OCI-LY1 (cell line): Measurements from ENCODE around the gene CLIP2.

Source experiments
- H2AFZ ChIP-seq: fragments of 200-600 bp; sonication (generic), shearing (Covaris generic); 2 replicates; pipeline ENCODE4 v1.6.0; 2014; ENCODE audit warnings: antibody characterized with exemption, mild to moderate bottlenecking, low read length
- H3F3A ChIP-seq: fragments of 200-600 bp; sonication (generic), shearing (Covaris generic); 2 replicates; pipeline ENCODE4 v1.6.0; 2014; ENCODE audit warnings: mild to moderate bottlenecking, antibody characterized with exemption, low read length, moderate library complexity; ENCODE audit not compliant: insufficient read depth
- H3K27ac ChIP-seq: fragments of 200-600 bp; sonication (generic); 2 replicates; pipeline ENCODE4 v1.5.1; 2014; ENCODE audit warnings: low read length, mixed run types, mild to moderate bottlenecking, low read depth; ENCODE audit not compliant: poor library complexity, severe bottlenecking
- H3K27me3 ChIP-seq: fragments of 200-600 bp; sonication (generic); 2 replicates; pipeline ENCODE4 v1.6.0; 2014; ENCODE audit warnings: antibody characterized with exemption, mild to moderate bottlenecking, low read length, moderate library complexity; ENCODE audit not compliant: insufficient read depth
- H3K36me3 ChIP-seq: fragments of 200-600 bp; sonication (generic); 2 replicates; pipeline ENCODE4 v1.6.1; 2014; ENCODE audit warnings: mild to moderate bottlenecking, antibody characterized with exemption, low read length, moderate library complexity, mixed read lengths; ENCODE audit not compliant: insufficient read depth
- H3K4me1 ChIP-seq: fragments of 200-600 bp; sonication (generic); 2 replicates; pipeline ENCODE4 v1.5.1; 2014; ENCODE audit warnings: mild to moderate bottlenecking, low read length, moderate library complexity; ENCODE audit not compliant: insufficient read depth, severe bottlenecking
- H3K4me2 ChIP-seq: fragments of 200-600 bp; sonication (generic), shearing (Covaris generic); 2 replicates; pipeline ENCODE4 v1.6.1; 2014; ENCODE audit warnings: low read length
- H3K4me3 ChIP-seq: fragments of 200-600 bp; sonication (generic); 2 replicates; pipeline ENCODE4 v1.5.1; 2014; ENCODE audit warnings: low read length, low read depth, mild to moderate bottlenecking, mixed read lengths; ENCODE audit not compliant: poor library complexity, severe bottlenecking
- H3K79me2 ChIP-seq: fragments of 200-600 bp; shearing (Covaris generic); 2 replicates; pipeline ENCODE4 v1.6.1; 2016; ENCODE audit warnings: mixed run types, low read length, mixed read lengths; ENCODE audit not compliant: insufficient read depth
- H3K9ac ChIP-seq: fragments of 200-600 bp; sonication (generic), shearing (Covaris generic); 2 replicates; pipeline ENCODE4 v1.6.1; 2014; ENCODE audit warnings: mild to moderate bottlenecking, low read length, mixed read lengths
- H3K9me2 ChIP-seq: fragments of 200-600 bp; sonication (generic), shearing (Covaris generic); 2 replicates; pipeline ENCODE4 v1.6.1; 2014; ENCODE audit warnings: low read depth, mild to moderate bottlenecking, low read length, mixed read lengths
- H3K9me3 ChIP-seq: fragments of 200-600 bp; shearing (Covaris generic); 2 replicates; pipeline ENCODE4 v1.6.1; 2014; ENCODE audit warnings: low read length, mixed read lengths
- H4K20me1 ChIP-seq: fragments of 200-600 bp; sonication (generic), shearing (Covaris generic); 2 replicates; pipeline ENCODE4 v1.6.0; 2016; ENCODE audit warnings: mild to moderate bottlenecking, low read length; ENCODE audit not compliant: insufficient read depth
- EZH2 ChIP-seq: fragments of 200-600 bp; sonication (generic), shearing (Covaris generic); IDR thresholded peaks from 2 replicates; pipeline ENCODE4 v1.8.0; 2017; ENCODE audit warnings: borderline replicate concordance, mixed run types, mild to moderate bottlenecking, antibody characterized with exemption, low read length, moderate library complexity, mixed read lengths
- TF ChIP-seq, protein P1 (sequence below): fragments of 200-600 bp; sonication (generic), shearing (Covaris generic); IDR thresholded peaks from 2 replicates; pipeline ENCODE4 v1.5.1; 2017; ENCODE audit warnings: mild to moderate bottlenecking, antibody characterized with exemption, low read length, moderate library complexity, mixed read lengths

The CLIP2 gene

DNA sequence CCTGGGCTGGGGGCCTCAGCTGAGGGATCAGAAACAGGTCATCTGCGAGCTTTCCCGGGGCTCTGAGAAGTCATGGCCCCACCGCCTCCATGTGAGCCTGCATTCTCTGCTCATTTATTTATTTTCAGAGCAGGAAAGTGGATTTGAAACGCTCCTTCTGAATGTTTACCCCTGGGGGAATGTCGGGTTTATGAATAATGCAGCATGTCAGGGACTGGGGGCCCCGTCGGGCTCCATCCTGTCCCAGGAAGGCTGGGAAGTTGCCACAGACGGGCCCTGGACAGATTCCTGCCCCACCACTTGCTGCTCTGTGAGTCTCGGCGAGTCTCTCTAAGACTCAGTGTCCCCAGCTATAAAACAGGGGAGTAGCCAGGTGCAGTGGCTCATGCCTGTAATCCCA is 152.6 kb downstream of the CLIP2 start:
- no peaks in the 10 kb centered on the region for H3K9me2 ChIP-seq
- H2AFZ ChIP-seq: no peak overlapping the region
- no peak overlapping the region for H3K9ac ChIP-seq
- H3K9me3 ChIP-seq: peaks cover 9% of the 10 kb centered on the region
- H3K27ac ChIP-seq: no peak overlapping the region
- peaks cover 5% of the 10 kb centered on the region; the same call in 1 of the 2 replicates for H3K36me3 ChIP-seq
- H3K4me1 ChIP-seq: no peaks in the 10 kb centered on the region
- H3K27me3 ChIP-seq: peaks cover 20% of the 10 kb centered on the region
- H3K4me3 ChIP-seq: no peak overlapping the region
- H3K79me2 ChIP-seq: no peaks in the 10 kb centered on the region
- H3K4me2 ChIP-seq: no peak overlapping the region
- H3F3A ChIP-seq: no peaks in the 10 kb centered on the region
- H4K20me1 ChIP-seq: no peaks in the 10 kb centered on the region
- no peak for TF ChIP-seq EZH2
- TF ChIP-seq, protein P1, sequence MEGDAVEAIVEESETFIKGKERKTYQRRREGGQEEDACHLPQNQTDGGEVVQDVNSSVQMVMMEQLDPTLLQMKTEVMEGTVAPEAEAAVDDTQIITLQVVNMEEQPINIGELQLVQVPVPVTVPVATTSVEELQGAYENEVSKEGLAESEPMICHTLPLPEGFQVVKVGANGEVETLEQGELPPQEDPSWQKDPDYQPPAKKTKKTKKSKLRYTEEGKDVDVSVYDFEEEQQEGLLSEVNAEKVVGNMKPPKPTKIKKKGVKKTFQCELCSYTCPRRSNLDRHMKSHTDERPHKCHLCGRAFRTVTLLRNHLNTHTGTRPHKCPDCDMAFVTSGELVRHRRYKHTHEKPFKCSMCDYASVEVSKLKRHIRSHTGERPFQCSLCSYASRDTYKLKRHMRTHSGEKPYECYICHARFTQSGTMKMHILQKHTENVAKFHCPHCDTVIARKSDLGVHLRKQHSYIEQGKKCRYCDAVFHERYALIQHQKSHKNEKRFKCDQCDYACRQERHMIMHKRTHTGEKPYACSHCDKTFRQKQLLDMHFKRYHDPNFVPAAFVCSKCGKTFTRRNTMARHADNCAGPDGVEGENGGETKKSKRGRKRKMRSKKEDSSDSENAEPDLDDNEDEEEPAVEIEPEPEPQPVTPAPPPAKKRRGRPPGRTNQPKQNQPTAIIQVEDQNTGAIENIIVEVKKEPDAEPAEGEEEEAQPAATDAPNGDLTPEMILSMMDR: no peak

DNA sequence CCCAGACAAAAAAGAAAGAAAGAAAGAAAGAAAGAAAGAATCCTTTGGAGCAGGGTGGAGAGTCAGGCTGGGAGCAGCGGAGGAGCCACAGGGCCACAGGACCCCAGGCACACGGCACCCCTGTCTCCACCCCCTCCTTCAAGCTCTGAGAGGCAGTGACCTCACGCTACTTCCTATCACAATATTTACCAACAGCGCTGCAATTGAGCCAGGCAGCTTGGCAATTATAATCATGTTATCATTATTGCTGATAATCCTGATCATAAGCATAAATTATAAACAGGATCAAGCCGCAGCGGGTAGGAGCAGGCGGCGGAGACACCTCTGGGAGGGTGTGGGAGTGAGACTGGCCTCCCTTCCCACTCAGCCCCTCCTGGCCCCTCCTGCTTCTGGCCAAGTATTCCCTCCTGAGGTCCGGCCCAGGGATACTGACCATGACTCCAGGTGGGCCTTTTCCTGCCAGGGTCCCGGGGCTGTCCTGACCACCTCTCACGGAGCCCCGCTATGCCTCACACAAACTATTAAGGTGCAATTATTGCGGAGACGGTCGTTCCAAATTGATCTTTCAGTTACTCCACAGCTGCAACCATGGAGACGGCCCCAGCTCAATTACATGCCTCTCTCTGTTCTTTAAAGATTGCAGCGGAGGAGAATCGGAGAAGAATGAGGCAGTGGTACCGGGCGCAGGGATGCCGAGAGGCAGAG is 154.5 kb downstream of the CLIP2 start:
- Histone ChIP-seq H3K4me1 (no peaks in the 10 kb centered on the region), H3K27me3 (peaks cover 10% of the 10 kb centered on the region), H2AFZ (no peak overlapping the region), H3K4me3 (no peak overlapping the region), H4K20me1 (no peaks in the 10 kb centered on the region), H3K36me3 (no peaks in the 10 kb centered on the region; the same call in 1 of the 2 replicates), H3F3A (no peaks in the 10 kb centered on the region), H3K9ac (no peak overlapping the region), H3K27ac (no peak overlapping the region), H3K9me3 (peaks cover 2% of the 10 kb centered on the region; the same call in 1 of the 2 replicates), H3K79me2 (no peaks in the 10 kb centered on the region), H3K9me2 (no peaks in the 10 kb centered on the region), H3K4me2 (no peak overlapping the region)
- TF ChIP-seq EZH2: no peak
- TF ChIP-seq, protein P1: no peak

- no peak overlapping the region for H3K27ac ChIP-seq
- no peak for TF ChIP-seq EZH2
- TF ChIP-seq, protein P1: no peak
- H4K20me1 ChIP-seq: no peaks in the 10 kb centered on the region
Measured at GRCh38 chr7:74449144-74449543, 159.9 kb downstream of the CLIP2 start.

More at GRCh38 chr7:74449144-74449543, 159.9 kb downstream of the CLIP2 start:
- no peaks in the 10 kb centered on the region for H3K9me3 ChIP-seq
- H3F3A ChIP-seq: no peaks in the 10 kb centered on the region
- no peak overlapping the region for H3K4me3 ChIP-seq
- no peak overlapping the region for H3K9ac ChIP-seq
- H2AFZ ChIP-seq: no peak overlapping the region
- H3K27me3 ChIP-seq: peaks cover 10% of the 10 kb centered on the region
- no peaks in the 10 kb centered on the region for H3K9me2 ChIP-seq
- no peaks in the 10 kb centered on the region for H3K79me2 ChIP-seq
- no peaks in the 10 kb centered on the region for H3K4me1 ChIP-seq
- no peak overlapping the region for H3K4me2 ChIP-seq
- H3K36me3 ChIP-seq: no peaks in the 10 kb centered on the region; the same call in 1 of the 2 replicates
